Hepatocyte (in vitro differentiated cells): Measurements from ENCODE around the gene ULK4. TPM values are rescaled to one million over a fixed set of nuclear protein-coding genes. Genes with fewer than 3 reads are reported as not detected.

Experiments used
- DNase-seq: peaks from one replicate; pipeline ENCODE4 v3.0.0-alpha.2; 2016; ENCODE audit warnings: low spot score
- H2AFZ ChIP-seq: fragments of 200-600 bp; sonication (generic); 2 replicates; pipeline ENCODE4 v1.6.0; 2016; ENCODE audit warnings: antibody characterized with exemption, mild to moderate bottlenecking
- H3K27ac ChIP-seq: fragments of 200-600 bp; sonication (generic); 2 replicates; pipeline ENCODE4 v1.5.1; 2016; ENCODE audit warnings: mild to moderate bottlenecking
- H3K27me3 ChIP-seq: fragments of 200-600 bp; sonication (generic); 2 replicates; pipeline ENCODE4 v1.6.1; 2016
- H3K36me3 ChIP-seq: fragments of 200-600 bp; sonication (generic); replicated peaks from 2 replicates; pipeline ENCODE4 v1.5.1; 2016; ENCODE audit warnings: low read depth; ENCODE audit not compliant: insufficient read depth
- H3K4me1 ChIP-seq: fragments of 200-600 bp; sonication (generic); 2 replicates; pipeline ENCODE4 v1.5.1; 2016; ENCODE audit warnings: mild to moderate bottlenecking, moderate library complexity; ENCODE audit not compliant: insufficient read depth
- H3K4me2 ChIP-seq: fragments of 200-600 bp; sonication (generic); 2 replicates; pipeline ENCODE4 v1.6.0; 2016
- H3K4me3 ChIP-seq: fragments of 200-600 bp; sonication (generic); 2 replicates; pipeline ENCODE4 v1.5.1; 2016; ENCODE audit warnings: mild to moderate bottlenecking
- H3K79me2 ChIP-seq: fragments of 200-600 bp; sonication (generic); 2 replicates; pipeline ENCODE4 v1.6.0; 2017; ENCODE audit warnings: mild to moderate bottlenecking
- H3K9me2 ChIP-seq: fragments of 200-600 bp; sonication (generic); replicated peaks from 2 replicates; pipeline ENCODE4 v1.6.0; 2017; ENCODE audit warnings: mild to moderate bottlenecking; ENCODE audit not compliant: insufficient read depth
- H3K9me3 ChIP-seq: fragments of 200-600 bp; sonication (generic); 2 replicates; pipeline ENCODE4 v1.5.1; 2016; ENCODE audit warnings: low read depth, mild to moderate bottlenecking
- H4K20me1 ChIP-seq: fragments of 200-600 bp; sonication (generic); 2 replicates; pipeline ENCODE4 v1.6.0; 2016; ENCODE audit warnings: mild to moderate bottlenecking; ENCODE audit not compliant: insufficient read depth, poor library complexity, severe bottlenecking
- CTCF ChIP-seq: fragments of 200-600 bp; sonication (generic); IDR thresholded peaks from 2 replicates; pipeline ENCODE4 v1.5.1; 2016; ENCODE audit warnings: antibody characterized with exemption, mild to moderate bottlenecking; ENCODE audit not compliant: poor library complexity
- EZH2 ChIP-seq: fragments of 200-600 bp; sonication (generic); IDR thresholded peaks from 2 replicates; pipeline ENCODE4 v1.6.1; 2016; ENCODE audit warnings: antibody characterized with exemption, mild to moderate bottlenecking, borderline replicate concordance
- EZH2phosphoT487 ChIP-seq: fragments of 200-600 bp; sonication (generic); IDR thresholded peaks from one replicate; pipeline ENCODE4 v1.6.1; 2018; ENCODE audit warnings: antibody characterized with exemption, mild to moderate bottlenecking, low read depth, moderate library complexity; ENCODE audit not compliant: unreplicated experiment, severe bottlenecking
- WGBS: methylation state at CpG from one replicate; pipeline ENCODE4 v1.1.6; 2016; ENCODE audit warnings: low lambda C conversion rate; ENCODE audit errors: missing lambda C conversion rate; 5-methylcytosine and 5-hydroxymethylcytosine counted together
- polyA plus RNA-seq: library from polyadenylated mRNA; unstranded; fragments of >200 nt; fragmentation: Nextera tagmentation; extraction: Ambion mirVana; gene quantifications from 2 replicates; pipeline ENCODE4 v1.2.1, GENCODE V29; 2016
- total RNA-seq: library from RNA; depleted of rRNA; stranded (reverse); fragments of >200 nt; gene quantifications from 2 replicates; pipeline ENCODE4 v1.2.3, GENCODE V29; 2014

Gene ULK4
- total and polyA plus RNA-seq, 2 experiments from 2014 or later, result 3.8 to 9.1 TPM

- no peak for DNase-seq
- WGBS, result 53% methylated on average over 2 of the region's 2 CpGs
- H2AFZ ChIP-seq, result no peak overlapping the region
- H3K27ac ChIP-seq, result no peak overlapping the region
- no peaks in the 10 kb centered on the region for H3K27me3 ChIP-seq
- no peak overlapping the region for H3K4me2 ChIP-seq
- H3K9me3 ChIP-seq, result no peaks in the 10 kb centered on the region
- no peak for TF ChIP-seq CTCF
- H3K79me2 ChIP-seq, result no peaks in the 10 kb centered on the region
- no peak overlapping the region for H3K4me3 ChIP-seq
- H3K9me2 ChIP-seq, result no peaks in the 10 kb centered on the region
- peaks cover 4% of the 10 kb centered on the region for H3K4me1 ChIP-seq
- H3K36me3 ChIP-seq, result no peaks in the 10 kb centered on the region
- no peaks in the 10 kb centered on the region for H4K20me1 ChIP-seq
Observed at GRCh38 chr3:41638381-41638780, 323.5 kb downstream of the ULK4 start.

- H2AFZ ChIP-seq, result no peak overlapping the region
- H3K27ac ChIP-seq, result peak overlapping the region; percentile 33
- H3K27me3 ChIP-seq, result no peaks in the 10 kb centered on the region
- no peaks in the 10 kb centered on the region for H3K36me3 ChIP-seq
- H3K9me2 ChIP-seq, result no peaks in the 10 kb centered on the region
- no peaks in the 10 kb centered on the region for H3K9me3 ChIP-seq
- no peaks in the 10 kb centered on the region for H4K20me1 ChIP-seq
- H3K4me3 ChIP-seq, result no peak overlapping the region
- peak; percentile 26 for DNase-seq
- peaks cover 35% of the 10 kb centered on the region for H3K4me1 ChIP-seq
- H3K4me2 ChIP-seq, result peak overlapping the region; percentile 13
- TF ChIP-seq EZH2phosphoT487 (no peak), EZH2 (no peak), CTCF (no peak)
- no peaks in the 10 kb centered on the region for H3K79me2 ChIP-seq
Observed at GRCh38 chr3:41632700-41633099, 329.2 kb downstream of the ULK4 start.

GRCh38 chr3:41630708-41631107 lies 331.2 kb downstream of the ULK4 start:
- no peak overlapping the region for H2AFZ ChIP-seq
- no peak for TF ChIP-seq CTCF
- TF ChIP-seq EZH2, result no peak
- no peak for TF ChIP-seq EZH2phosphoT487
- no peak for DNase-seq

GRCh38 chr3:41629986-41630385 lies 331.9 kb downstream of the ULK4 start:
- H3K9me3 ChIP-seq, result no peaks in the 10 kb centered on the region
- WGBS, result 94% methylated on average over 1 of the region's 1 CpG

More at GRCh38 chr3:41630708-41631107, 331.2 kb downstream of the ULK4 start:
- Histone ChIP-seq H3K27me3 (no peaks in the 10 kb centered on the region), H3K4me2 (no peak overlapping the region), H3K4me3 (no peak overlapping the region), H3K4me1 (peaks cover 35% of the 10 kb centered on the region), H3K9me3 (no peaks in the 10 kb centered on the region), H3K27ac (no peak overlapping the region), H3K79me2 (no peaks in the 10 kb centered on the region), H3K36me3 (no peaks in the 10 kb centered on the region), H3K9me2 (no peaks in the 10 kb centered on the region), H4K20me1 (no peaks in the 10 kb centered on the region)

More at GRCh38 chr3:41629986-41630385, 331.9 kb downstream of the ULK4 start:
- Histone ChIP-seq H3K4me3 (no peak overlapping the region), H3K4me1 (peaks cover 35% of the 10 kb centered on the region), H3K27me3 (no peaks in the 10 kb centered on the region), H3K27ac (no peak overlapping the region), H4K20me1 (no peaks in the 10 kb centered on the region), H3K9me2 (no peaks in the 10 kb centered on the region), H3K36me3 (no peaks in the 10 kb centered on the region), H2AFZ (no peak overlapping the region), H3K4me2 (no peak overlapping the region), H3K79me2 (no peaks in the 10 kb centered on the region)
- DNase-seq, result no peak
- TF ChIP-seq EZH2phosphoT487 (no peak), CTCF (no peak), EZH2 (no peak)
